Effector memory CD4-positive, alpha-beta T cell (primary cell): ENCODE results near the gene RPS6KL1.

Source experiments
- DNase-seq, 3 donors: peaks; one replicate each; pipeline ENCODE4 v3.0.0-alpha.2; 2020
- H3K27ac ChIP-seq: 2 replicates; pipeline ENCODE4 v1.7.0; 2013; ENCODE audit warnings: mild to moderate bottlenecking, low read length, moderate library complexity; ENCODE audit not compliant: insufficient read depth, poor library complexity, severe bottlenecking
- H3K27me3 ChIP-seq: replicated peaks from 2 replicates; pipeline ENCODE4 v1.7.0; 2013; ENCODE audit warnings: mild to moderate bottlenecking, low read length; ENCODE audit not compliant: insufficient read depth, control insufficient read depth, poor library complexity, severe bottlenecking
- H3K36me3 ChIP-seq: 2 replicates; pipeline ENCODE4 v1.7.0; 2013; ENCODE audit warnings: mild to moderate bottlenecking, low read length, moderate library complexity; ENCODE audit not compliant: control insufficient read depth, insufficient read depth
- H3K4me1 ChIP-seq: 2 replicates; pipeline ENCODE4 v1.7.0; 2013; ENCODE audit warnings: low read length, mild to moderate bottlenecking; ENCODE audit not compliant: control insufficient read depth, insufficient read depth, poor library complexity, severe bottlenecking
- H3K4me3 ChIP-seq: 2 replicates; pipeline ENCODE4 v1.7.0; 2013; ENCODE audit warnings: low read length, low read depth, mild to moderate bottlenecking; ENCODE audit not compliant: insufficient read depth, poor library complexity, severe bottlenecking
- H3K9me3 ChIP-seq: 2 replicates; pipeline ENCODE4 v1.7.0; 2013; ENCODE audit warnings: mild to moderate bottlenecking, low read length, moderate library complexity; ENCODE audit not compliant: control insufficient read depth

RPS6KL1 gene

DNA sequence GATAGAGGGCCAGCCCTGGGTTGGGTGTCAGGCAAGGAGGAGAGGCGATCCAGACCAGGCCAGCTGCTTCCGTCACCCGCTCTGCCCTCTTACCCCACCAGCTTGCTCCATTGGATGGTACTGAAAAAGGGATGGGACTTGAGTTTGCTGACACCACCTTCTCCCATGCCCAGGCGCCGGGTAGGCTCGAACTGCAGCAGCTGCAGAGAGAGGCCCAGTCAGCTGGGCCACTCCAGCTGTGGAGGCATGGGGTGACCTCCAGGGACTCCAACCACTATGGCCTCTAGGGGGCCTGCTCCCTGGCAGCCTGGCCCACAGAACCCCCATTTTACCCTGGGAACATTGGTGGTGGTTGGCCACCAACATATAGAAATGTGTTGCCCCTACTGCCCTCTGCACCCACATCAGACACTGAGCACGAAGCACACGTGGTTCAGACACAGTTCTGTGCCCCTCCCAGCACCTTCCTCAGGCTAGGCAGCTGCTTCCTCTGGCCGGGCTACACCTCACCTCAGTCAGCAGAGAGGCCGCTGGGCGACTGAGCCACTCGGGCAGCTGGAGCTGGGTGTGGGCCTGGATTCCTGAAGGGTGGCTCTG, 16.0 kb downstream of the RPS6KL1 start:
- Histone ChIP-seq H3K36me3 (peaks cover 27% of the 10 kb centered on the region), H3K9me3 (no peaks in the 10 kb centered on the region), H3K4me1 (no peaks in the 10 kb centered on the region), H3K4me3 (no peak overlapping the region), H3K27ac (no peak overlapping the region), H3K27me3 (no peaks in the 10 kb centered on the region)
- no peak for DNase-seq

DNA sequence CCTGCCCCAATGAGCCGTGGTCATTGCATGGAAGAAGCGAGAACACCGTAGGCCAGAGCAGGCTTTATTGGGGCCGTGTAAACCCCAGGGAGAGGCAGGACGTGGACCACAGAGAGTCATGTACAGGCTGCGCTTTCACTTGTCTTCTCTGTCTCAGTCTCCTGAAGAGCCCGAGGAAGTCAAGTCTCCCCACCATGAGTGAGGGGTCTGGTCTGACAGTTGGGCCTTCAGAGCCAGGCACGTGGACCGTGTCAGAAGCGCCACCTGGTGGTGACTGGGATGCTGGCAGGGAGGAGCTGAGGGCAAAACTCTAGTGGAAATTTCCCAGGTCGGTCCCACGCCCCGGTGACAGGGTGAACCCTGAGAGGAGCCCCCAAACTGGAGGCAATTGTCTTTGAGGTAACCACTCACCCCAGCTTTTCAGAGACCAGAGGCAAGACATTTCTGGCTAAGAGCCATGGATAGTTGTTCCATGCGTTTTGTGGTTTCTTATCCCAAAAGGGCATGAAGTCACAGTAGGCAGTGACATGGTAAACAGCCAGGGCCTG, 17.4 kb downstream of the RPS6KL1 start:
- no peak overlapping the region for H3K27ac ChIP-seq
- H3K9me3 ChIP-seq = no peaks in the 10 kb centered on the region
- H3K4me3 ChIP-seq = no peak overlapping the region
- H3K27me3 ChIP-seq = no peaks in the 10 kb centered on the region
- peak; percentile 59 to 71 (median 67) for DNase-seq
- H3K36me3 ChIP-seq = peaks cover 40% of the 10 kb centered on the region
- no peaks in the 10 kb centered on the region for H3K4me1 ChIP-seq

DNA sequence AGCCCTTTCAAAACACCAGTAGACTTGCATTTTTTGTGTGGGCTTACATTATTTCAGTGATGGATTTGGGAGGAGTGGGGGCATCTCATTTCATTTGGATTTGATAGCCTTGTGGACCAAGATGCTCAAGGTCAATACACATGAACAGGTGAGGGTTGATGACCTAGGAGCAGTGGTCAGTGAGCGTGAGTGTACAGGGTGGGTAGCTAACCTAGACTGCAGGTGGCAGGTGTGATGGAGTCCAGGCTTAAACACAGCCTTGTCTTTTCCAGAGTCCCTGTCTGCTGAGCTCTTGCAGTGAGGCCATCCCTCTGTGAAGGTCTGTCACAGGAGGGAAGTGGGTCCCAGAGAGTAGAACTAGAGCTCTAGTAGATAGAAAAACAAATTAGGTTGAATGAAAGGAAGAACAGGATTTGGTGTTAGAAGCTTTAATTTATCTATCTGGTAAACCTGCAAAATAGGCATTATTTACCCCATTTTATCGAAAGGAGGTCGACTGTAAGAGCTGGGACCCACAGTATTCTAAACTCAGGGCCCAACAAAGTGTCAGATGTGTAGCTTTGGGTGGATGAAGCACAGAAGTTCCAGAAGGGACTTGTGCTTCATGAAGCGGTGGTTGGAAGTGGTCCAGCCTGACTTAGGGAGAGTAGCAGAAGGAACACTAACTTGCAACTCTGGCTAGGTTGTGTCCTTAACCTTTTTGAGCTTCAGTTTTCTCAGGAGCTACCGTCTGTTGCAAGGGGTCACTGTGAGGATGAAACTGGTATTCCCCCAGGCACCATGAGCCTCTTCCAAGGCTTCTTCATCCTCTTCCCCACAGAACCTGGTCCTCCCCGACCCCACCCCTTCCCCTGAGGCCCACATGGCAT, 18.2 kb downstream of the RPS6KL1 start:
- Histone ChIP-seq H3K36me3 (peaks cover 48% of the 10 kb centered on the region), H3K4me3 (no peak overlapping the region), H3K9me3 (no peaks in the 10 kb centered on the region), H3K4me1 (no peaks in the 10 kb centered on the region), H3K27ac (no peak overlapping the region), H3K27me3 (no peaks in the 10 kb centered on the region)
- DNase-seq = no peak

- no peak overlapping the region for H3K27ac ChIP-seq
- no peak for DNase-seq
- H3K4me1 ChIP-seq = no peaks in the 10 kb centered on the region
- no peaks in the 10 kb centered on the region for H3K9me3 ChIP-seq
- H3K27me3 ChIP-seq = no peaks in the 10 kb centered on the region
- H3K36me3 ChIP-seq = peaks cover 66% of the 10 kb centered on the region
- no peak overlapping the region for H3K4me3 ChIP-seq
Observed at GRCh38 chr14:74902941-74903705, 19.9 kb downstream of the RPS6KL1 start.

GRCh38 chr14:74898694-74899093, 24.4 kb downstream of the RPS6KL1 start:
- H3K4me1 ChIP-seq = no peaks in the 10 kb centered on the region
- H3K27ac ChIP-seq = no peak overlapping the region
- H3K4me3 ChIP-seq = no peak overlapping the region
- no peak for DNase-seq
- no peaks in the 10 kb centered on the region for H3K9me3 ChIP-seq
- H3K27me3 ChIP-seq = no peaks in the 10 kb centered on the region
- peaks cover 96% of the 10 kb centered on the region for H3K36me3 ChIP-seq

GRCh38 chr14:74898083-74898482, 25.0 kb downstream of the RPS6KL1 start:
- DNase-seq = no peak
- no peak overlapping the region for H3K4me3 ChIP-seq
- no peak overlapping the region for H3K27ac ChIP-seq
- no peaks in the 10 kb centered on the region for H3K27me3 ChIP-seq
- peaks cover 99% of the 10 kb centered on the region for H3K36me3 ChIP-seq
- no peaks in the 10 kb centered on the region for H3K9me3 ChIP-seq
- H3K4me1 ChIP-seq = no peaks in the 10 kb centered on the region

DNA sequence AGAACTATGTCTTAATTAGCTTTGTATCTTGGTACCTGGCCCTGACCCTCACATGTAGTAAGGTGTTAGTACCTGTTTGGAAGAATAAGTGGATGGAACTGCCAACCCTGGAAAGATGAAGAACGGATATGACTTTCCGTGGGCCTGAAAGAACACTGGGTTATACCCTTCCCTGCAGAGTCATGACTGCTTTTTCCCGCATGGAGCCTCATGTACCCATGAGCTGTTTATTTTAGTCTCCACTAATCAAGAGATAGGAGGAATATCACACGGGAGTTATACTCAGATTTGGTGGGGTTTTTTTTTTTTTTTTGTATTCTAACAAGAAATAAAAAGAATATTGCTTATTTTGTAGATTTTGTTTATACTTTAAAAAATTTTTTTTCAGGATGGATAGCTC, 25.4 kb downstream of the RPS6KL1 start:
- Histone ChIP-seq H3K4me3 (no peak overlapping the region), H3K4me1 (no peaks in the 10 kb centered on the region), H3K27ac (no peak overlapping the region), H3K27me3 (no peaks in the 10 kb centered on the region), H3K36me3 (peaks cover 99% of the 10 kb centered on the region), H3K9me3 (no peaks in the 10 kb centered on the region)
- DNase-seq = no peak

DNA sequence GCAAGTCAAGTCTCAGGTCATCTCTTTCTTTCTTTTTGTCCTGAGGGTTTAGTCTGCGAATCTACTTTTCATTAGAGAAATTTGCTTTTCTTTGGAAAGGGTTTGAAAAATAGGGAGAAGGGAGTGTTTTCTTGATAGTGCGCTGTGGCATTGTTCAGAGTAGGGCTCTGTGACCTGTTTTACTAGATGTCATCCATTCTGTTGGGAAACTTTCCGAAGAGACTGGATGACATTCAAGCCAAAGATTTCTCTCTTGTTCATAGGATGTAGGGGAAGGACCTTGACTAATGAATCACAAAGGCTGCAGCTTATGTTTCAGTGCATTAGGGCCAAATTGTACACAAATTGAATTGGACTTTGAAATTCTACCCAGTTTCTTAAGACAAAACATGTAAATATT, 26.7 kb downstream of the RPS6KL1 start:
- Histone ChIP-seq H3K27ac (no peak overlapping the region), H3K27me3 (no peaks in the 10 kb centered on the region), H3K4me3 (no peak overlapping the region), H3K36me3 (peaks cover 99% of the 10 kb centered on the region), H3K4me1 (no peaks in the 10 kb centered on the region), H3K9me3 (no peaks in the 10 kb centered on the region)
- no peak for DNase-seq

GRCh38 chr14:74893614-74894091, 29.4 kb downstream of the RPS6KL1 start:
- Histone ChIP-seq H3K4me3 (no peak overlapping the region), H3K4me1 (no peaks in the 10 kb centered on the region), H3K27ac (no peak overlapping the region), H3K36me3 (peaks cover 91% of the 10 kb centered on the region), H3K9me3 (no peaks in the 10 kb centered on the region), H3K27me3 (no peaks in the 10 kb centered on the region)
- DNase-seq = no peak
